CD4-positive, CD25-positive, alpha-beta regulatory T cell (primary cell): Measurements from ENCODE around the gene SLC2A4RG. TPM values are rescaled to one million over a fixed set of nuclear protein-coding genes. Genes with fewer than 3 reads are reported as not detected.

Experiments used
- ATAC-seq, 2 donors: fragments of 150-1000 bp; cut with Tn5 transposase; one replicate each; pipeline ENCODE4 v1.10.0; 2021; ENCODE audit warnings: low read depth in 2 of 2, moderate number of reproducible peaks in 2 of 2, moderate library complexity in 1 of 2
- DNase-seq, 3 donors: peaks; one replicate each; pipeline versions ENCODE4 v3.0.0 to v3.0.0-alpha.2; 2012 to 2022; ENCODE audit warnings: mixed read lengths in 1 of 3
- H3K27ac ChIP-seq: one replicate; pipeline ENCODE4 v1.7.0; 2013; ENCODE audit warnings: mild to moderate bottlenecking, low read length; ENCODE audit not compliant: insufficient read depth, poor library complexity, severe bottlenecking
- H3K27me3 ChIP-seq: one replicate; pipeline ENCODE4 v1.7.0; 2013; ENCODE audit warnings: low read length; ENCODE audit not compliant: control insufficient read depth, insufficient read depth
- H3K36me3 ChIP-seq: one replicate; pipeline ENCODE4 v1.7.0; 2013; ENCODE audit warnings: mild to moderate bottlenecking, low read length, moderate library complexity; ENCODE audit not compliant: control insufficient read depth, insufficient read depth
- H3K4me1 ChIP-seq: 2 replicates; pipeline ENCODE4 v1.7.0; 2013; ENCODE audit warnings: mild to moderate bottlenecking, low read length; ENCODE audit not compliant: insufficient read depth, control insufficient read depth, poor library complexity, severe bottlenecking
- H3K4me3 ChIP-seq: one replicate; pipeline ENCODE4 v1.7.0; 2013; ENCODE audit warnings: low read depth, mild to moderate bottlenecking, low read length, moderate library complexity
- H3K9me3 ChIP-seq, 2 experiments: 1 replicate in 1 of 2; 2 replicates in 1 of 2; pipeline ENCODE4 v1.7.0; 2013; ENCODE audit warnings: low read length in 2 of 2, mild to moderate bottlenecking in 1 of 2, moderate library complexity in 1 of 2; ENCODE audit not compliant: control insufficient read depth in 2 of 2
- H3K27ac Mint-ChIP-seq, 3 donors: one replicate each; pipeline ENCODE4 v1.8.0; 2020 to 2022; ENCODE audit warnings: mild to moderate bottlenecking in 3 of 3, mixed read lengths in 3 of 3, moderate library complexity in 2 of 3
- H3K27me3 Mint-ChIP-seq: one replicate; pipeline ENCODE4 v1.8.0; 2022; ENCODE audit warnings: mild to moderate bottlenecking, mixed read lengths
- H3K36me3 Mint-ChIP-seq: one replicate; pipeline ENCODE4 v1.8.0; 2020; ENCODE audit warnings: mixed read lengths
- H3K4me1 Mint-ChIP-seq, 4 donors: one replicate each; pipeline ENCODE4 v1.8.0; 2020 to 2022; ENCODE audit warnings: mixed read lengths in 4 of 4, mild to moderate bottlenecking in 1 of 4
- H3K4me3 Mint-ChIP-seq, 4 donors: one replicate each; pipeline ENCODE4 v1.8.0; 2020 to 2022; ENCODE audit warnings: mild to moderate bottlenecking in 4 of 4, mixed read lengths in 4 of 4, moderate library complexity in 3 of 4
- H3K9me3 Mint-ChIP-seq, 7 donors: one replicate each; pipeline ENCODE4 v1.8.0; 2020 to 2022; ENCODE audit warnings: mixed read lengths in 7 of 7, mild to moderate bottlenecking in 3 of 7, moderate library complexity in 2 of 7
- polyA plus RNA-seq, 4 donors: library from polyadenylated mRNA; unstranded; fragments of 300-500 nt; fragmentation: Illumina TruSeq; gene quantifications; one replicate each; pipeline ENCODE4 v1.2.3, GENCODE V29; 2021
- total RNA-seq: library from RNA; stranded (reverse); gene quantifications from one replicate; pipeline ENCODE4 v1.2.3, GENCODE V29; 2022

Gene SLC2A4RG
- total and polyA plus RNA-seq, 5 donors from 2014 or later = 2.9 to 110 (median 4.8) TPM

GRCh38 chr20:63765082-63765873 lies 25.7 kb downstream of the SLC2A4RG start:
- ATAC-seq (no peak), DNase-seq (no peak)
- no peaks in the 10 kb centered on the region for H3K4me1 ChIP-seq
- H3K27me3 ChIP-seq = no peaks in the 10 kb centered on the region
- H3K36me3 Mint-ChIP-seq = no peaks in the 10 kb centered on the region
- H3K4me3 Mint-ChIP-seq = no peak overlapping the region
- peaks cover 0 to 2% (median 0%) of the 10 kb centered on the region in 4 donors for H3K4me1 Mint-ChIP-seq
- no peaks in the 10 kb centered on the region for H3K36me3 ChIP-seq
- no peak overlapping the region for H3K27ac Mint-ChIP-seq
- no peaks in the 10 kb centered on the region for H3K9me3 ChIP-seq
- H3K9me3 Mint-ChIP-seq = no peaks in the 10 kb centered on the region
- H3K4me3 ChIP-seq = no peak overlapping the region
- H3K27ac ChIP-seq = no peak overlapping the region
- H3K27me3 Mint-ChIP-seq = no peaks in the 10 kb centered on the region

- H3K27ac Mint-ChIP-seq = no peak overlapping the region
- H3K27me3 ChIP-seq = no peaks in the 10 kb centered on the region
- H3K4me1 ChIP-seq = no peaks in the 10 kb centered on the region
- H3K36me3 ChIP-seq = no peaks in the 10 kb centered on the region
- no peaks in the 10 kb centered on the region for H3K36me3 Mint-ChIP-seq
- no peak overlapping the region for H3K4me3 ChIP-seq
- H3K4me3 Mint-ChIP-seq = no peak overlapping the region
- DNase-seq (no peak), ATAC-seq (no peak)
- no peaks in the 10 kb centered on the region for H3K9me3 Mint-ChIP-seq
- H3K27me3 Mint-ChIP-seq = no peaks in the 10 kb centered on the region
- H3K4me1 Mint-ChIP-seq = peaks cover 0 to 2% (median 0%) of the 10 kb centered on the region in 4 donors
- no peak overlapping the region for H3K27ac ChIP-seq
- H3K9me3 ChIP-seq = no peaks in the 10 kb centered on the region
These were observed 26.3 kb downstream of the SLC2A4RG start for GRCh38 chr20:63765902-63766301.

- Mint-ChIP-seq H3K9me3 (no peaks in the 10 kb centered on the region), H3K36me3 (no peaks in the 10 kb centered on the region), H3K4me3 (no peak overlapping the region), H3K27ac (no peak overlapping the region), H3K4me1 (peaks cover 0 to 2% (median 0%) of the 10 kb centered on the region in 4 donors), H3K27me3 (no peaks in the 10 kb centered on the region)
- Histone ChIP-seq H3K4me1 (no peaks in the 10 kb centered on the region), H3K4me3 (no peak overlapping the region), H3K9me3 (no peaks in the 10 kb centered on the region), H3K36me3 (no peaks in the 10 kb centered on the region), H3K27ac (no peak overlapping the region), H3K27me3 (no peaks in the 10 kb centered on the region)
- no peak for DNase-seq
- no peak for ATAC-seq
These were observed 27.3 kb downstream of the SLC2A4RG start for GRCh38 chr20:63766695-63767426.

GRCh38 chr20:63767456-63767855 lies 27.9 kb downstream of the SLC2A4RG start:
- H3K4me3 Mint-ChIP-seq = no peak overlapping the region
- DNase-seq = no peak
- H3K27me3 ChIP-seq = no peaks in the 10 kb centered on the region
- ATAC-seq = no peak
- H3K27me3 Mint-ChIP-seq = no peaks in the 10 kb centered on the region
- peak overlapping the region in 1 of 3 donors; percentile 69 for H3K27ac Mint-ChIP-seq
- no peak overlapping the region for H3K4me3 ChIP-seq
- no peak overlapping the region for H3K27ac ChIP-seq
- H3K9me3 Mint-ChIP-seq = no peaks in the 10 kb centered on the region
- H3K4me1 ChIP-seq = no peaks in the 10 kb centered on the region
- H3K4me1 Mint-ChIP-seq = peaks cover 0 to 2% (median 0%) of the 10 kb centered on the region in 4 donors
- H3K9me3 ChIP-seq = no peaks in the 10 kb centered on the region
- no peaks in the 10 kb centered on the region for H3K36me3 Mint-ChIP-seq
- no peaks in the 10 kb centered on the region for H3K36me3 ChIP-seq

- no peaks in the 10 kb centered on the region for H3K9me3 ChIP-seq
- H3K4me3 Mint-ChIP-seq = no peak overlapping the region
- H3K27ac ChIP-seq = no peak overlapping the region
- no peak overlapping the region for H3K4me3 ChIP-seq
- H3K4me1 ChIP-seq = no peaks in the 10 kb centered on the region
- no peak for ATAC-seq
- DNase-seq = no peak
- H3K36me3 ChIP-seq = no peaks in the 10 kb centered on the region
- H3K27me3 ChIP-seq = no peaks in the 10 kb centered on the region
- H3K9me3 Mint-ChIP-seq = no peaks in the 10 kb centered on the region
- H3K27ac Mint-ChIP-seq = no peak overlapping the region
- H3K27me3 Mint-ChIP-seq = no peaks in the 10 kb centered on the region
- H3K36me3 Mint-ChIP-seq = no peaks in the 10 kb centered on the region
- H3K4me1 Mint-ChIP-seq = peaks cover 0 to 2% (median 0%) of the 10 kb centered on the region in 4 donors
These were observed 28.3 kb downstream of the SLC2A4RG start for GRCh38 chr20:63767886-63768285.

- H3K4me3 Mint-ChIP-seq = no peak overlapping the region
- no peak overlapping the region for H3K27ac Mint-ChIP-seq
- no peaks in the 10 kb centered on the region for H3K4me1 ChIP-seq
- H3K27me3 Mint-ChIP-seq = no peaks in the 10 kb centered on the region
- no peaks in the 10 kb centered on the region for H3K4me1 Mint-ChIP-seq
- no peaks in the 10 kb centered on the region for H3K36me3 ChIP-seq
- no peak for ATAC-seq
- H3K9me3 ChIP-seq = no peaks in the 10 kb centered on the region
- H3K4me3 ChIP-seq = no peak overlapping the region
- no peaks in the 10 kb centered on the region for H3K9me3 Mint-ChIP-seq
- no peak overlapping the region for H3K27ac ChIP-seq
- no peak for DNase-seq
- H3K27me3 ChIP-seq = no peaks in the 10 kb centered on the region
- no peaks in the 10 kb centered on the region for H3K36me3 Mint-ChIP-seq
These were observed 29.3 kb downstream of the SLC2A4RG start for GRCh38 chr20:63768591-63769515.

- ATAC-seq (no peak), DNase-seq (no peak)
- H3K27me3 Mint-ChIP-seq = no peaks in the 10 kb centered on the region
- no peak overlapping the region for H3K27ac ChIP-seq
- no peak overlapping the region for H3K4me3 Mint-ChIP-seq
- H3K4me3 ChIP-seq = no peak overlapping the region
- no peaks in the 10 kb centered on the region for H3K9me3 Mint-ChIP-seq
- H3K4me1 Mint-ChIP-seq = peaks cover 0 to 4% (median under 1%) of the 10 kb centered on the region in 4 donors
- no peak overlapping the region for H3K27ac Mint-ChIP-seq
- H3K9me3 ChIP-seq = no peaks in the 10 kb centered on the region
- H3K36me3 Mint-ChIP-seq = no peaks in the 10 kb centered on the region
- no peaks in the 10 kb centered on the region for H3K36me3 ChIP-seq
- no peaks in the 10 kb centered on the region for H3K4me1 ChIP-seq
- no peaks in the 10 kb centered on the region for H3K27me3 ChIP-seq
These were observed 30.4 kb downstream of the SLC2A4RG start for GRCh38 chr20:63769891-63770474.
